Measurements from ENCODE around the gene CD84.
A peak's percentile ranks its signal among the peaks of the same experiment; 100 is the strongest.
"Not testable (repeated sequence)": the region's sequence is repeated elsewhere in the genome, so short reads cannot be mapped to it uniquely, and the experiment has no call there.

CD84 gene

DNA sequence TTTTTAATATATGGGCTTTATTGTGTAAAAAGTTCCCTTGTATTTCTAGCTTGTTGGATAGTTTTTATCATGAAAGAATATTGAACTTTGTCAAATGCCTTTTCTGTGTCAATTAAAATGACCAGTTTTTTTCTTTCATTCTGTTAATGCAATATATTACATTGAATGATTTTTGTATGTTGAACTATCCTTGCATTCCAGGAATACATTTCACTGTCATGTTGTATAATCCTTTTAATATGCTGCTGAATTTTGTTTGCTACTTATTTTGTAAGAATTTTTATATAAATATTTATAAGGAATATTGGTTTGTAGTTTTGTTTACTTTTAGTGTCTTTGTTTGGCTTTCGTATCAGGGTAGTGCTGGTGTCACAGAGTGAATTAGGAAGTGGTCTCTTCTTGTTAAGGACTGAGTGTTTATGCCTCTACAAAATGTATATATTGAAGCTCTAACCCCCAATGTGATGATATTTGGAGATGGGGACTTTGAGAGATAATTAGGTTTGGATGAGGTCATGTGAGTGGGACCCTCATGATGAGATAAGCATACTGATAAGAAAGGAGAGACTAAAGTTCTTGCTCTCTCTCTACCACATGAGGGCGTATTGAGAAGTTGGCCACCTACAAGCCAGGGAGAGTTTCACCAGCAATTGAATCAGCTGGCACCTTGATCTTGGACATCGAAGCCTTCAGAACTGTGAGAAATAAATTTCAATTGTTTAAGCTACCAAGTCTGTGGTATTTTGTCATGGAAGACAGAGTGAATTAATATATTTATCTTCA, 44.3 kb downstream of the CD84 start:
- DNase-seq (no peak), ATAC-seq (ENCODE audit: insufficient read depth, low read depth) (no peak)
- Histone ChIP-seq H3K4me1 (ENCODE audit: insufficient read depth, low read length) (peaks cover 17% of the 10 kb centered on the region), H2AFZ (ENCODE audit: low read depth, low read length) (no peak overlapping the region), H4K20me1 (ENCODE audit: insufficient read depth, low read length) (no peaks in the 10 kb centered on the region), H3K36me3 (ENCODE audit: insufficient read depth, low read length) (0 out of 2 replicates have a peak, but pooled peaks cover 3% of the 10 kb centered on the region), H3K9ac (ENCODE audit: low read depth, low read length) (no peak overlapping the region), H3K27ac (ENCODE audit: low read length) (no peak overlapping the region), H3K9me3 (ENCODE audit: insufficient read depth, low read length, severe bottlenecking) (peaks cover 27% of the 10 kb centered on the region), H3K4me2 (ENCODE audit: insufficient read depth, low read length) (no peak overlapping the region), H3K79me2 (ENCODE audit: insufficient read depth, low read length) (no peaks in the 10 kb centered on the region), H3K27me3 (ENCODE audit: insufficient read depth, low read length, poor library complexity) (no peaks in the 10 kb centered on the region), H3K4me3 (ENCODE audit: low read depth in 1 of 2, low read length in 2 of 2) (no peak overlapping the region)
- TF ChIP-seq, protein P1, sequence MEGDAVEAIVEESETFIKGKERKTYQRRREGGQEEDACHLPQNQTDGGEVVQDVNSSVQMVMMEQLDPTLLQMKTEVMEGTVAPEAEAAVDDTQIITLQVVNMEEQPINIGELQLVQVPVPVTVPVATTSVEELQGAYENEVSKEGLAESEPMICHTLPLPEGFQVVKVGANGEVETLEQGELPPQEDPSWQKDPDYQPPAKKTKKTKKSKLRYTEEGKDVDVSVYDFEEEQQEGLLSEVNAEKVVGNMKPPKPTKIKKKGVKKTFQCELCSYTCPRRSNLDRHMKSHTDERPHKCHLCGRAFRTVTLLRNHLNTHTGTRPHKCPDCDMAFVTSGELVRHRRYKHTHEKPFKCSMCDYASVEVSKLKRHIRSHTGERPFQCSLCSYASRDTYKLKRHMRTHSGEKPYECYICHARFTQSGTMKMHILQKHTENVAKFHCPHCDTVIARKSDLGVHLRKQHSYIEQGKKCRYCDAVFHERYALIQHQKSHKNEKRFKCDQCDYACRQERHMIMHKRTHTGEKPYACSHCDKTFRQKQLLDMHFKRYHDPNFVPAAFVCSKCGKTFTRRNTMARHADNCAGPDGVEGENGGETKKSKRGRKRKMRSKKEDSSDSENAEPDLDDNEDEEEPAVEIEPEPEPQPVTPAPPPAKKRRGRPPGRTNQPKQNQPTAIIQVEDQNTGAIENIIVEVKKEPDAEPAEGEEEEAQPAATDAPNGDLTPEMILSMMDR (IDR thresholded peaks at IDR 0.05; ENCODE audit: borderline replicate concordance, extremely low read depth, low read length, poor library complexity, severe bottlenecking), result no peak
- no peak for TF ChIP-seq EZH2 (IDR thresholded peaks at IDR 0.05; ENCODE audit: borderline replicate concordance, low read depth, low read length, severe bottlenecking)

DNA sequence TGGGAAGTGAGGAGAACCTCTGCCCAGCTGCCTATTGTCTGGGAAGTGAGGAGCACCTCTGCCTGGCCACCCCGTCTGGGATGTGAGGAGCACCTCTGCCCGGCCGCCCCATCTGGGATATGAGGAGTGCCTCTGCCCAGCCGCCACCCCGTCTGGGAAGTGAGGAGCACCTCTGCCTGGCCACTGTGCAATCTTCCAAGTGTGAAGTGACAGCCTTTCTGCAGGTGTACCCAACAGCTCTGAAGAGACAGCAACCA, 46.8 kb downstream of the CD84 start:
- peaks cover 27% of the 10 kb centered on the region for H3K9me3 ChIP-seq (ENCODE audit: insufficient read depth, low read length, severe bottlenecking)
- not testable (repeated sequence) for DNase-seq; H3K4me2 ChIP-seq (ENCODE audit: insufficient read depth, low read length); H3K79me2 ChIP-seq (ENCODE audit: insufficient read depth, low read length); H3K9ac ChIP-seq (ENCODE audit: low read depth, low read length); H3K27me3 ChIP-seq (ENCODE audit: insufficient read depth, low read length, poor library complexity); H3K4me1 ChIP-seq (ENCODE audit: insufficient read depth, low read length); H3K27ac ChIP-seq (ENCODE audit: low read length); H2AFZ ChIP-seq (ENCODE audit: low read depth, low read length); H3K36me3 ChIP-seq (ENCODE audit: insufficient read depth, low read length); H4K20me1 ChIP-seq (ENCODE audit: insufficient read depth, low read length); H3K4me3 ChIP-seq (ENCODE audit: low read depth in 1 of 2, low read length in 2 of 2); ATAC-seq (ENCODE audit: insufficient read depth, low read depth)

DNA sequence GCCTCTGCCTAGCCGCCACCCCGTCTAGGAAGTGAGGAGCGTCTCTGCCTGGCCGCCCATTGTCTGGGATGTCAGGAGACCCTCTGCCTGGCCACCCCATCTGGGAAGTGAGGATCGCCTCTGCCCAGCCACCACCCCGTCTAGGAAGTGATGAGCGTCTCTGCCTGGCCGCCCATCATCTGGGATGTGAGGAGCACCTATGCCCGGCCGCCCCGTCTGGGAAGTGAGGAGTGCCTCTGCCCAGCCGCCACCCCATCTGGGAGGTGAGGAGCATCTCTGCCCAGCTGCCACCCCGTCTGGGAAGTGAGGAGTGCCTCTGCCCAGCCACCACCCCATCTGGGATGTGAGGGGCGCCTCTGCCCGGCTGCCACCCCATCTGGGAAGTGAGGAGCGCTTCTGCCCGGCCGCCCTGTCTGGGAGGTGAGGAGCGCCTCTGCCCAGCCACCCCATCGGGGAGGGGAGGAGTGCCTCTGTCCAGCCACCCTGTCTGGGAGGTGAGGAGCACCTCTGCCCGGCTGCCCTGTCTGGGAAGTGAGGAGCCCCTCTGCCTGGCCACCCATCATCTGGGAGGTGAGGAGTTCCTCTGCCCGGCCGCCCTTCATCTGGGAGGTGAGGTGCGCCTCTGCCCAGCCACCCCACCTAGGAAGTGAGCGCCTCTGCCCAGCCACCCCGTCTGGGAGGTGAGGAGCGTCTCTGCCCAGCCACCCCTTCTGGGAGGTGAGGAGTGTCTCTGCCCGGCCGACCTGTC, 47.3 kb downstream of the CD84 start:
- H3K9me3 ChIP-seq (ENCODE audit: insufficient read depth, low read length, severe bottlenecking), result peaks cover 27% of the 10 kb centered on the region
- not testable (repeated sequence) for H3K9ac ChIP-seq (ENCODE audit: low read depth, low read length); H3K27me3 ChIP-seq (ENCODE audit: insufficient read depth, low read length, poor library complexity); H4K20me1 ChIP-seq (ENCODE audit: insufficient read depth, low read length); H3K36me3 ChIP-seq (ENCODE audit: insufficient read depth, low read length); H3K4me3 ChIP-seq (ENCODE audit: low read depth in 1 of 2, low read length in 2 of 2); H3K4me1 ChIP-seq (ENCODE audit: insufficient read depth, low read length); ATAC-seq (ENCODE audit: insufficient read depth, low read depth); H3K27ac ChIP-seq (ENCODE audit: low read length); H3K79me2 ChIP-seq (ENCODE audit: insufficient read depth, low read length); DNase-seq; H3K4me2 ChIP-seq (ENCODE audit: insufficient read depth, low read length); H2AFZ ChIP-seq (ENCODE audit: low read depth, low read length)

DNA sequence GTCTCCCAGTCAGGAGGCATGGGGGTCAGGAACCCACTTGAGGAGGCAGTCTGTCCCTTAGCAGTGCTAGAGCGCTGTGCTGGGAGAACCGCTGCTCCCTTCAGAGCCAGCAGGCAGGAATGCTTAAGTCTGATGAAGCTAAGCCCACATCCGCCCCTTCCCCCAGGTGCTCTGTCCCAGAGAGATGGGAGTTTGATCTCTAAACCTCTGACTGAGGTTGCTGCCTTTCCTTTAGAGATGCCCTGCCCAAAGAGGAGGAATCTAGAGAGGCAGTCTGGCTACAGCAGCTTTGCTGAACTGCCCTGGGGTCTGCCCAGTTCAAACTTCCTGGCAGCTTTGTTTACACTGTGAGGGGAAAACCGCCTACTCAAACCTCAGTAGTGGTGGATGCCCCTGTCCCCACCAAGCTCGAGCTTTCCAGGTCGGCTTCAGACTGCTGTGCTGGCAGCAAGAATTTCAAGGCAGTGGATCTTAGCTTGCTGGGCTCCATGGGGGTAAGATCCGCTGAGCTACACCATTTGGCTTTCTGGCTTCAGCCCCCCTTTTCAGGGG, 49.8 kb downstream of the CD84 start:
- not testable (repeated sequence) for H2AFZ ChIP-seq (ENCODE audit: low read depth, low read length); H3K79me2 ChIP-seq (ENCODE audit: insufficient read depth, low read length); H3K4me3 ChIP-seq (ENCODE audit: low read depth in 1 of 2, low read length in 2 of 2); H3K36me3 ChIP-seq (ENCODE audit: insufficient read depth, low read length); H3K27ac ChIP-seq (ENCODE audit: low read length); H3K27me3 ChIP-seq (ENCODE audit: insufficient read depth, low read length, poor library complexity); H3K4me2 ChIP-seq (ENCODE audit: insufficient read depth, low read length); H3K4me1 ChIP-seq (ENCODE audit: insufficient read depth, low read length); H3K9ac ChIP-seq (ENCODE audit: low read depth, low read length); H4K20me1 ChIP-seq (ENCODE audit: insufficient read depth, low read length)
- ATAC-seq (ENCODE audit: insufficient read depth, low read depth) (peak; percentile 56), DNase-seq (peak; percentile 26)
- H3K9me3 ChIP-seq (ENCODE audit: insufficient read depth, low read length, severe bottlenecking), result peaks cover 11% of the 10 kb centered on the region

DNA sequence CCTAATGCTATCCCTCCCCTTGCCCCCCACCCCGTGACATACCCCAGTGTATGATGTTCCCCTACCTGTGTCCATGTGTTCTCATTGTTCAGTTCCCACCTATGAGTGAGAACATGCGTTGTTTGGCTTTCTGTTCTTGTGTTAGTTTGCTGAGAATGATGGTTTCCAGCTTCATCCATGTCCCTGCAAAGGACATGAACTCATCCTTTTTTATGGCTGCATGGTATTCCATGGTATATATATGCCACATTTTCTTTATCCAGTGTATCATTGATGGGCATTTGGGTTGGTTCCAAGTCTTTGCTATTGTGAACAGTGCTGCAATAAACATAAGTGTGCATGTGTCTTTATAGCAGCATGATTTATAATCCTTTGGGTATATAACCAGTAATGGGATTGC, 55.5 kb downstream of the CD84 start:
- not testable (repeated sequence) for DNase-seq; H3K9me3 ChIP-seq (ENCODE audit: insufficient read depth, low read length, severe bottlenecking); ATAC-seq (ENCODE audit: insufficient read depth, low read depth); H3K79me2 ChIP-seq (ENCODE audit: insufficient read depth, low read length); H2AFZ ChIP-seq (ENCODE audit: low read depth, low read length); H4K20me1 ChIP-seq (ENCODE audit: insufficient read depth, low read length); H3K9ac ChIP-seq (ENCODE audit: low read depth, low read length); H3K27me3 ChIP-seq (ENCODE audit: insufficient read depth, low read length, poor library complexity); H3K36me3 ChIP-seq (ENCODE audit: insufficient read depth, low read length); H3K4me2 ChIP-seq (ENCODE audit: insufficient read depth, low read length); H3K27ac ChIP-seq (ENCODE audit: low read length); H3K4me3 ChIP-seq (ENCODE audit: low read depth in 1 of 2, low read length in 2 of 2)
- H3K4me1 ChIP-seq (ENCODE audit: insufficient read depth, low read length), result peaks cover 25% of the 10 kb centered on the region
